Mesendoderm (in vitro differentiated cells): Measurements from ENCODE around the gene TCERG1L.

Experiments
- DNase-seq: peaks from one replicate; pipeline ENCODE4 v3.0.0; 2013
- H2AK5ac ChIP-seq: 2 replicates; pipeline ENCODE4 v1.6.1; 2013; ENCODE audit warnings: low read length, inconsistent platforms
- H2BK120ac ChIP-seq: 2 replicates; pipeline ENCODE4 v1.6.1; 2013; ENCODE audit warnings: low read depth, mild to moderate bottlenecking, low read length, moderate library complexity, mixed read lengths
- H2BK15ac ChIP-seq: replicated peaks from 2 replicates; pipeline ENCODE4 v1.6.1; 2013; ENCODE audit warnings: low read depth, mild to moderate bottlenecking, moderate library complexity
- H2BK5ac ChIP-seq: 2 replicates; pipeline ENCODE4 v1.6.1; 2013; ENCODE audit warnings: low read length, inconsistent platforms
- H3K18ac ChIP-seq: 2 replicates; pipeline ENCODE4 v1.6.1; 2013; ENCODE audit warnings: mild to moderate bottlenecking, low read length, mixed read lengths
- H3K23ac ChIP-seq: one replicate; pipeline ENCODE4 v1.6.1; 2013; ENCODE audit warnings: low read length
- H3K27ac ChIP-seq: 2 replicates; pipeline ENCODE4 v1.5.1; 2013; ENCODE audit warnings: low read depth, mild to moderate bottlenecking, inconsistent platforms, low read length, moderate library complexity
- H3K27me3 ChIP-seq: 2 replicates; pipeline ENCODE4 v1.6.1; 2013; ENCODE audit warnings: low read length, control low read depth, mild to moderate bottlenecking, inconsistent platforms; ENCODE audit not compliant: insufficient read depth, poor library complexity
- H3K36me3 ChIP-seq: 2 replicates; pipeline ENCODE4 v1.6.1; 2013; ENCODE audit warnings: low read length, inconsistent platforms; ENCODE audit not compliant: control insufficient read depth, insufficient read depth
- H3K4ac ChIP-seq: one replicate; pipeline ENCODE4 v1.6.1; 2013; ENCODE audit warnings: low read depth, mild to moderate bottlenecking, low read length, moderate library complexity
- H3K4me1 ChIP-seq: 2 replicates; pipeline ENCODE4 v1.6.1; 2013; ENCODE audit warnings: low read depth, low read length, inconsistent platforms; ENCODE audit not compliant: control insufficient read depth
- H3K4me2 ChIP-seq: 2 replicates; pipeline ENCODE4 v1.6.1; 2013; ENCODE audit warnings: low read length
- H3K4me3 ChIP-seq: 2 replicates; pipeline ENCODE4 v1.5.1; 2013; ENCODE audit warnings: mild to moderate bottlenecking, low read length
- H3K56ac ChIP-seq: one replicate; pipeline ENCODE4 v1.6.1; 2013; ENCODE audit warnings: low read length
- H3K79me1 ChIP-seq: 2 replicates; pipeline ENCODE4 v1.6.1; 2013; ENCODE audit warnings: low read length, inconsistent platforms
- H3K79me2 ChIP-seq: 2 replicates; pipeline ENCODE4 v1.6.1; 2013; ENCODE audit warnings: mild to moderate bottlenecking, low read length; ENCODE audit not compliant: control insufficient read depth, insufficient read depth
- H3K9ac ChIP-seq: 2 replicates; pipeline ENCODE4 v1.6.1; 2013; ENCODE audit warnings: low read length, inconsistent platforms
- H4K5ac ChIP-seq: one replicate; pipeline ENCODE4 v1.6.1; 2013; ENCODE audit warnings: low read length
- H4K8ac ChIP-seq: one replicate; pipeline ENCODE4 v1.6.1; 2013; ENCODE audit warnings: low read depth, mild to moderate bottlenecking, control low read depth, low read length, moderate library complexity
- WGBS: extraction: QIAGEN DNeasy Blood & Tissue Kit; methylation state at CpG from one replicate; pipeline ENCODE4 v1.1.7; 2013; ENCODE audit warnings: low lambda C conversion rate, missing lambda C conversion rate; ENCODE audit not compliant: insufficient coverage; ENCODE audit errors: extremely low coverage; 5-methylcytosine and 5-hydroxymethylcytosine counted together

The TCERG1L gene

GRCh38 chr10:131087464-131088215 lies 223.9 kb downstream of the TCERG1L start:
- Histone ChIP-seq H2BK120ac (no peak overlapping the region), H4K8ac (no peak overlapping the region), H3K23ac (no peak overlapping the region), H3K36me3 (no peaks in the 10 kb centered on the region), H3K4ac (no peak overlapping the region), H2AK5ac (no peak overlapping the region), H2BK5ac (no peak overlapping the region), H3K18ac (no peak overlapping the region), H3K4me1 (no peaks in the 10 kb centered on the region), H2BK15ac (no peak overlapping the region), H3K79me2 (no peaks in the 10 kb centered on the region), H3K9ac (no peak overlapping the region), H4K5ac (no peak overlapping the region), H3K27ac (no peak overlapping the region), H3K79me1 (no peaks in the 10 kb centered on the region), H3K4me2 (no peak overlapping the region), H3K56ac (no peak overlapping the region), H3K27me3 (no peaks in the 10 kb centered on the region), H3K4me3 (no peak overlapping the region)
- DNase-seq: no peak
- no CpG with 5 or more reads among the region's 24 CpGs for WGBS

DNA sequence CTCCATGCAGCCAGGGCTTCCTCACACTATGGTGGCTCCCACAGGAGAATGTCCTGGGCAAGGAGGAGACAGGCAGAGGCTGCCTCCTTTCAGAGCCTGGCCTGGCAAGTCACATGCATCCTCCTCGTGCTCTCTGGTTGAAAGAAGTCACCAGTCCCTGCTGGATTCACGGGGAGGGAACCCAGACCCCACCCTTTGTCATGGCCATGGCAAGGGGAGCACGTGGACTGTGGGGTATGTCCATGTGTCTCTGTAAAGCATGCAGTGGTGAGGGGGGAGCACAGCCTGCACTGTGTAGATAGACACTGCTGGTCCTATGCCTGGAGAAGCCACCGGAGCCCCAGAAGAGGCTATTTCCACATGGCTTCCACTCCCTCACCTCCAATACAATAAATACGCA lies 225.0 kb downstream of the TCERG1L start:
- Histone ChIP-seq H3K18ac (no peak overlapping the region), H3K23ac (no peak overlapping the region), H3K79me2 (no peaks in the 10 kb centered on the region), H3K4ac (no peak overlapping the region), H2BK15ac (no peak overlapping the region), H3K27ac (no peak overlapping the region), H3K4me3 (no peak overlapping the region), H2AK5ac (no peak overlapping the region), H4K5ac (no peak overlapping the region), H2BK120ac (no peak overlapping the region), H3K79me1 (no peaks in the 10 kb centered on the region), H3K36me3 (no peaks in the 10 kb centered on the region), H3K9ac (no peak overlapping the region), H4K8ac (no peak overlapping the region), H3K4me2 (no peak overlapping the region), H3K56ac (no peak overlapping the region), H3K27me3 (no peaks in the 10 kb centered on the region), H2BK5ac (no peak overlapping the region), H3K4me1 (no peaks in the 10 kb centered on the region)
- WGBS: no CpG with 5 or more reads among the region's 5 CpGs
- no peak for DNase-seq

- Histone ChIP-seq H3K4me3 (no peak overlapping the region), H3K56ac (no peak overlapping the region), H3K79me2 (no peaks in the 10 kb centered on the region), H3K36me3 (no peaks in the 10 kb centered on the region), H3K18ac (no peak overlapping the region), H3K27me3 (no peaks in the 10 kb centered on the region), H3K4me2 (no peak overlapping the region), H3K23ac (no peak overlapping the region), H3K4me1 (no peaks in the 10 kb centered on the region), H3K4ac (no peak overlapping the region), H4K5ac (no peak overlapping the region), H3K79me1 (no peaks in the 10 kb centered on the region), H3K9ac (no peak overlapping the region), H4K8ac (no peak overlapping the region), H3K27ac (no peak overlapping the region), H2BK5ac (no peak overlapping the region), H2AK5ac (no peak overlapping the region), H2BK15ac (no peak overlapping the region), H2BK120ac (no peak overlapping the region)
- no CpG with 5 or more reads among the region's 6 CpGs for WGBS
- no peak for DNase-seq
Measured at GRCh38 chr10:131086094-131086493, 225.4 kb downstream of the TCERG1L start.

DNA sequence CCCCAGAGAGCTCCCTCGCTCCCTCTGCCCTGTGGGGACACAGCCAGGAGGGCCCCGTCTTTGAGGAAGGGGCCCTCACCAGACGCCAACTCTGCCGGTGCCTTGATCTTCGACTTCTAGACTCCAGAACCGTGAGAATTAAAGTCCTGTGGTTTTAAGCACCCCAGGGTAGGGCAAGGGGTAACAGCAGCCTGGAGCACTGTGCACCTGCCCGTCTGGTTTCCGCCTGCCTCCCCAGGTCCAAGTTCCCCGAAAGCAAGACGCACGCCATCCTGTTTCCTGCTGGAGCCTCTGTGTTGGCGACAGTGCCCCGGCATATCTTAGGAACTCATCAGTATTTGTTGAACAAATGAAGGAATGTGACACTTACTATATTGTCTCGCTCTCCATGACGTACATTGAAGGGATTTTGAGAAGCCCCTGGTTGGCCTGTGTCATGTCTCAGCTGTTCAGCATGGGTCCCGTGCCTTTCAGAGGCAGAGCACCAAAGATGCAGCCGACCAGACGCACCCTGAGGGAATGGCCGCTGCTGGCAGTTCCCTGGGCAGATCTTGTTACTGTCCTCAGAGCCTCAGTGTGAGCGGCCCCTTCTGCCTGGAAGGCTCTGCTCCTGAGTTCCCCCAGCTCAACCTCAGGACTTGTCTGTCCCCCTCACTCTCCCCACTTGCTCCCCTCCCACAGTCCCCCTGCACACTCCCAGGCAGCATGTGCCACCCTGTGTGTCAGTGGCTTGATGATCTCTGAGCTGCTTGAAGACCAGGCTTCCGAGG lies 226.2 kb downstream of the TCERG1L start:
- Histone ChIP-seq H3K79me1 (no peaks in the 10 kb centered on the region), H3K23ac (no peak overlapping the region), H4K5ac (no peak overlapping the region), H3K4ac (no peak overlapping the region), H2AK5ac (no peak overlapping the region), H2BK120ac (no peak overlapping the region), H3K27me3 (no peaks in the 10 kb centered on the region), H3K56ac (no peak overlapping the region), H3K9ac (no peak overlapping the region), H4K8ac (no peak overlapping the region), H3K79me2 (no peaks in the 10 kb centered on the region), H3K18ac (no peak overlapping the region), H3K36me3 (no peaks in the 10 kb centered on the region), H3K4me2 (no peak overlapping the region), H2BK5ac (no peak overlapping the region), H3K27ac (no peak overlapping the region), H2BK15ac (no peak overlapping the region), H3K4me3 (no peak overlapping the region), H3K4me1 (no peaks in the 10 kb centered on the region)
- WGBS: no CpG with 5 or more reads among the region's 21 CpGs
- DNase-seq: no peak

DNA sequence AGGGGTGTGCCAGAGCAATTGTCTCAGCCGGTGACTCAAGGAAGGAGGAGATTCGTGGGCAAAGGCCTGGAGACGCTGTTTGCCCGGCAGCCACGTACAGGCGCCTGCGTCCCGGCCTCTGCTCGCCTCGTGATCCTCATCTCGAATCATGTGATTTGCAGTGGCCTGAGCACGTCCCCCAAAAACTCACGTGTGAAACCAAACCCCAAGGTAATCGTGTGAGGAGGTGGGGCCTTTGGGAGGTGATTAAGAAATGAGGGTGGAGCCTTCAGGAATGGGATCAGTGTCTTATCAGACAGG lies 226.8 kb downstream of the TCERG1L start:
- H3K9ac ChIP-seq: no peak overlapping the region
- H3K4ac ChIP-seq: no peak overlapping the region
- H2BK120ac ChIP-seq: no peak overlapping the region
- no peak overlapping the region for H3K18ac ChIP-seq
- H3K27ac ChIP-seq: no peak overlapping the region
- H3K79me1 ChIP-seq: no peaks in the 10 kb centered on the region
- no peak overlapping the region for H3K4me2 ChIP-seq
- no peak for DNase-seq
- H3K23ac ChIP-seq: no peak overlapping the region
- no peak overlapping the region for H2AK5ac ChIP-seq
- H3K27me3 ChIP-seq: no peaks in the 10 kb centered on the region
- WGBS: no CpG with 5 or more reads among the region's 14 CpGs
- no peak overlapping the region for H4K8ac ChIP-seq
- H3K56ac ChIP-seq: no peak overlapping the region
- H3K79me2 ChIP-seq: no peaks in the 10 kb centered on the region
- no peaks in the 10 kb centered on the region for H3K36me3 ChIP-seq
- H3K4me1 ChIP-seq: no peaks in the 10 kb centered on the region
- no peak overlapping the region for H4K5ac ChIP-seq
- no peak overlapping the region for H3K4me3 ChIP-seq
- no peak overlapping the region for H2BK5ac ChIP-seq
- no peak overlapping the region for H2BK15ac ChIP-seq
